Measurements from ENCODE around the gene EBF3. TPM values are rescaled to one million over a fixed set of nuclear protein-coding genes. Genes with fewer than 3 reads are reported as not detected.

Gene EBF3
- total RNA-seq, 1 experiment from 2014 or later = not detected

DNA sequence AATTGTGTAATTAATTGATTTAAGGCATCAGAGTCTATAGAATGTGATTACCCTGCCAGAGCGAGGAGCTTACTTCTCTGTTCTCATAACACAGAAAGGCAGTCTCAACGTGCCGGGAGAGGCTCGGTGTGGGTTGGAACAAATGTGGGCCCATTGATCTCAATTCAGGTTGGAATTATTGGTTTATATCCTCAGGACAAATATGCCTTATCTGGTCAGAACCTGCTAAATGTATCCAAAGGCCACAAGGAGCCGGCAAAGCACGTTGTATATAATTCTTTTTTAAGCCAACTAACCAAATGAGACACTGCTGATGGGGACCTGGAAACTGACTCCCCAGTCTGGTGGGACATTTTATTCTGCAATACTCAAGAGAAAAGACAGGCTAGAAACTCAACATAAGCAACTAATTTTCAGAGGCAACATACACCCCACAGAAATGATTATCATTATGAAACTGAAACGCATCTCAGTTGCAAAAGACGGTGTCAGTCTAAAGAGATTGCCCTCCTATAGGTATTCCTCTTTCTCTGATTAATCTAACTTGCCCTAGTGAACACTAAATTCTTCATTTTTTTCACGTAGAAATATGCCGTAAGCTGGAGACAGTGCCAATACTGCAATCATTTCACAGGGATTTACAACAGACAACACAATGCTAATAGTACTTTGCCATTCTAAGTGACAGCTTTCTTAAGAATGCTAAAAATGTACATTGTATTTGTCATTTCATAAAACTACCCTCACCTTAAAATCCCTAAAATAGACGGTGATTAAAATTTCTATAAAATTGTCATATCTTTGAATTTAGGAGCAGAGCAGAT is 9.4 kb downstream of the EBF3 start:
- no TSS peak for BruUV-seq (replicated peaks)
- ChIA-PET POLR2A (ENCODE audit: unreplicated experiment) (no interaction called here), CTCF (no interaction called here)
- no peak for DNase-seq
- Histone ChIP-seq H3K4me3 (ENCODE audit: low read length) (no peak overlapping the region), H3K9ac (ENCODE audit: low read length) (no peak overlapping the region), H3F3A (ENCODE audit: low read length, unreplicated experiment) (no peaks in the 10 kb centered on the region), H3K27ac (ENCODE audit: low read length) (no peak overlapping the region), H3K27me3 (ENCODE audit: low read length) (peaks cover 35% of the 10 kb centered on the region), H3K4me2 (ENCODE audit: low read length) (no peak overlapping the region), H3K4me1 (ENCODE audit: insufficient read depth, low read length) (no peaks in the 10 kb centered on the region), H4K20me1 (ENCODE audit: low read length) (no peaks in the 10 kb centered on the region), H2AFZ (ENCODE audit: low read length) (no peak overlapping the region), H3K9me2 (replicated peaks; ENCODE audit: low read length) (no peaks in the 10 kb centered on the region), H3K79me2 (ENCODE audit: low read length) (no peaks in the 10 kb centered on the region), H3K36me3 (ENCODE audit: low read depth, low read length) (no peaks in the 10 kb centered on the region), H3K9me3 (ENCODE audit: low read length) (no peaks in the 10 kb centered on the region)
- intact Hi-C loops (cut with micrococcal nuclease) = no loop called here
- no peak for ATAC-seq
- TF ChIP-seq EZH2 (IDR thresholded peaks at IDR 0.05; ENCODE audit: low read length, unreplicated experiment) (no peak), EZH2phosphoT487 (IDR thresholded peaks at IDR 0.05; ENCODE audit: borderline replicate concordance, low read length) (no peak)
- TF ChIP-seq, protein P1, sequence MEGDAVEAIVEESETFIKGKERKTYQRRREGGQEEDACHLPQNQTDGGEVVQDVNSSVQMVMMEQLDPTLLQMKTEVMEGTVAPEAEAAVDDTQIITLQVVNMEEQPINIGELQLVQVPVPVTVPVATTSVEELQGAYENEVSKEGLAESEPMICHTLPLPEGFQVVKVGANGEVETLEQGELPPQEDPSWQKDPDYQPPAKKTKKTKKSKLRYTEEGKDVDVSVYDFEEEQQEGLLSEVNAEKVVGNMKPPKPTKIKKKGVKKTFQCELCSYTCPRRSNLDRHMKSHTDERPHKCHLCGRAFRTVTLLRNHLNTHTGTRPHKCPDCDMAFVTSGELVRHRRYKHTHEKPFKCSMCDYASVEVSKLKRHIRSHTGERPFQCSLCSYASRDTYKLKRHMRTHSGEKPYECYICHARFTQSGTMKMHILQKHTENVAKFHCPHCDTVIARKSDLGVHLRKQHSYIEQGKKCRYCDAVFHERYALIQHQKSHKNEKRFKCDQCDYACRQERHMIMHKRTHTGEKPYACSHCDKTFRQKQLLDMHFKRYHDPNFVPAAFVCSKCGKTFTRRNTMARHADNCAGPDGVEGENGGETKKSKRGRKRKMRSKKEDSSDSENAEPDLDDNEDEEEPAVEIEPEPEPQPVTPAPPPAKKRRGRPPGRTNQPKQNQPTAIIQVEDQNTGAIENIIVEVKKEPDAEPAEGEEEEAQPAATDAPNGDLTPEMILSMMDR (conservative IDR thresholded peaks at IDR 0.05; ENCODE audit: low read depth, low read length) = no peak

DNA sequence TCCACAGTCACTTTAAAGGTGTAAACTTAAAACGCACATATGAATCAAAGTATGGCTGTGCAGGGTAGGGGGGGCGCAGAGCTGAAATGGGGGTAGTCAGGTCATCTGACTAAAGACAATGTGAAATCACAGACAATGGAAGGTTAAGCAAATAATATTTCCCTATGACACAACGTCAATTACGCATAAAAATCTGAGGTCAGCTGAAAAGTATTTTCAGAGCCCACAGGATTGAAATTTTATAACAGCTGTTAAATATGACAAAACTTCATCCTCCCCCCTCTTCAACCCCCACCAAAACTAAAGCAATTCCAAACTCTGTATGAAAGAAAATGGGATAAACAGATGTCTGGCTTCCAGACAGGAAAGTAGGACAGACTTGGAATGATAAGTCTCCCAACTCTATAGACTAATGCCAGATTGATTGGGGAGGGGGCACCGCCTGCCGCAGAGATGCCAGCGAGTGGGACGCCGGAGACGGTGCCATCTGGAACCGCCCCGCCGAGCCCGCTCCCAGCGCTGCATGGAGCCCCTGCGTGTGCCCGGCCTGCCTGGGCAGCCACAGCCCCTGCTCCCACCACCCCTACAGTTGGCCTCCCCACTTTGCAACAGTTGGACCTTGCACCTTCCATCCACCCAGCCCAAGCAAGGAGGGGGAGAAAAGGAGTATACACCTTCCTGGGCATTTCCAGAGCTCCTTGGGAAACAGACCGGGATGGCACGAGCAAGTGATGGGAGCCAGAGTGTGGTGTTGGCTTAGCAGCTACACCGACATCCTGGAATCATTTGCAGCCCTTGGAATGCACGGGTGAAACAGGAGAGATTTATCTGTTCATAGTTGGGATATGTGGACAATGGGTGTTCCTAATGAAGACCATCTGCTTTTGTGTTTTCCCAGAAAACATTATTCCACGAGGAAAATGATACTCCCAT is 10.7 kb downstream of the EBF3 start:
- no peaks in the 10 kb centered on the region for H4K20me1 ChIP-seq (ENCODE audit: low read length)
- no peak overlapping the region for H3K9ac ChIP-seq (ENCODE audit: low read length)
- TF ChIP-seq EZH2phosphoT487 (IDR thresholded peaks at IDR 0.05; ENCODE audit: borderline replicate concordance, low read length) (no peak), EZH2 (IDR thresholded peaks at IDR 0.05; ENCODE audit: low read length, unreplicated experiment) (no peak)
- TF ChIP-seq, protein P1 (conservative IDR thresholded peaks at IDR 0.05; ENCODE audit: low read depth, low read length) = no peak
- H3K4me2 ChIP-seq (ENCODE audit: low read length) = no peak overlapping the region
- intact Hi-C loops (cut with micrococcal nuclease) = no loop called here
- no peaks in the 10 kb centered on the region for H3K4me1 ChIP-seq (ENCODE audit: insufficient read depth, low read length)
- no peaks in the 10 kb centered on the region for H3K79me2 ChIP-seq (ENCODE audit: low read length)
- H3K4me3 ChIP-seq (ENCODE audit: low read length) = no peak overlapping the region
- H3K27me3 ChIP-seq (ENCODE audit: low read length) = peaks cover 34% of the 10 kb centered on the region
- no peak overlapping the region for H3K27ac ChIP-seq (ENCODE audit: low read length)
- H3K9me2 ChIP-seq (replicated peaks; ENCODE audit: low read length) = no peaks in the 10 kb centered on the region
- H2AFZ ChIP-seq (ENCODE audit: low read length) = no peak overlapping the region
- H3K36me3 ChIP-seq (ENCODE audit: low read depth, low read length) = no peaks in the 10 kb centered on the region
- no peaks in the 10 kb centered on the region for H3F3A ChIP-seq (ENCODE audit: low read length, unreplicated experiment)
- ChIA-PET CTCF (no interaction called here), POLR2A (ENCODE audit: unreplicated experiment) (no interaction called here)
- ATAC-seq = no peak
- H3K9me3 ChIP-seq (ENCODE audit: low read length) = no peaks in the 10 kb centered on the region
- DNase-seq = no peak
- no TSS peak for BruUV-seq (replicated peaks)
